IPS DF 6.9 (cell line): ENCODE measurements around the gene PTBP3.
"Not testable (repeated sequence)": the region's sequence is repeated elsewhere in the genome, so short reads cannot be mapped to it uniquely, and the experiment has no call there.

Experiments used
- DNase-seq: peaks from one replicate; pipeline ENCODE4 v3.0.0-alpha.2; 2013; ENCODE audit warnings: low read depth, low spot score
- H3K27ac ChIP-seq: one replicate; pipeline ENCODE4 v1.5.1; 2013; ENCODE audit warnings: low read length, control low read depth
- H3K27me3 ChIP-seq: 2 replicates; pipeline ENCODE4 v1.6.1; 2013; ENCODE audit warnings: mild to moderate bottlenecking, low read length; ENCODE audit not compliant: control insufficient read depth, insufficient read depth
- H3K36me3 ChIP-seq: 2 replicates; pipeline ENCODE4 v1.6.1; 2013; ENCODE audit warnings: low read length; ENCODE audit not compliant: control insufficient read depth, insufficient read depth
- H3K4me1 ChIP-seq: 2 replicates; pipeline ENCODE4 v1.6.1; 2013; ENCODE audit warnings: low read length; ENCODE audit not compliant: control insufficient read depth, insufficient read depth
- H3K4me3 ChIP-seq: 2 replicates; pipeline ENCODE4 v1.5.1; 2013; ENCODE audit warnings: mild to moderate bottlenecking, low read length
- H3K9me3 ChIP-seq: 2 replicates; pipeline ENCODE4 v1.6.1; 2013; ENCODE audit warnings: low read length, inconsistent platforms; ENCODE audit not compliant: control insufficient read depth, insufficient read depth
- WGBS: extraction: QIAGEN DNeasy Blood & Tissue Kit; methylation state at CpG from one replicate; pipeline ENCODE4 v1.1.7; 2013; ENCODE audit warnings: mixed read lengths, missing lambda C conversion rate; ENCODE audit not compliant: insufficient read length, insufficient coverage; 5-methylcytosine and 5-hydroxymethylcytosine counted together

PTBP3 gene

GRCh38 chr9:112273876-112274275 lies 59.5 kb downstream of the PTBP3 start:
- no CpG with 5 or more reads among the region's 3 CpGs for WGBS
- no peak overlapping the region for H3K4me3 ChIP-seq
- H3K36me3 ChIP-seq, result no peaks in the 10 kb centered on the region
- no peak overlapping the region for H3K27ac ChIP-seq
- no peak for DNase-seq
- peaks cover 2% of the 10 kb centered on the region; the same call in 1 of the 2 replicates for H3K4me1 ChIP-seq
- H3K27me3 ChIP-seq, result no peaks in the 10 kb centered on the region
- H3K9me3 ChIP-seq, result no peaks in the 10 kb centered on the region

GRCh38 chr9:112271466-112272098 lies 61.8 kb downstream of the PTBP3 start:
- H3K27me3 ChIP-seq, result no peaks in the 10 kb centered on the region
- WGBS, result no CpG with 5 or more reads among the region's 2 CpGs
- no peaks in the 10 kb centered on the region for H3K9me3 ChIP-seq
- no peak overlapping the region for H3K4me3 ChIP-seq
- no peaks in the 10 kb centered on the region for H3K4me1 ChIP-seq
- no peaks in the 10 kb centered on the region for H3K36me3 ChIP-seq
- no peak for DNase-seq
- no peak overlapping the region for H3K27ac ChIP-seq

GRCh38 chr9:112268413-112268812 lies 65.0 kb downstream of the PTBP3 start:
- H3K4me1 ChIP-seq, result no peaks in the 10 kb centered on the region
- no peaks in the 10 kb centered on the region for H3K27me3 ChIP-seq
- no peaks in the 10 kb centered on the region for H3K36me3 ChIP-seq
- no peak overlapping the region for H3K4me3 ChIP-seq
- no peak overlapping the region for H3K27ac ChIP-seq
- no peaks in the 10 kb centered on the region for H3K9me3 ChIP-seq
- DNase-seq, result no peak
- no CpG with 5 or more reads among the region's 5 CpGs for WGBS

DNA sequence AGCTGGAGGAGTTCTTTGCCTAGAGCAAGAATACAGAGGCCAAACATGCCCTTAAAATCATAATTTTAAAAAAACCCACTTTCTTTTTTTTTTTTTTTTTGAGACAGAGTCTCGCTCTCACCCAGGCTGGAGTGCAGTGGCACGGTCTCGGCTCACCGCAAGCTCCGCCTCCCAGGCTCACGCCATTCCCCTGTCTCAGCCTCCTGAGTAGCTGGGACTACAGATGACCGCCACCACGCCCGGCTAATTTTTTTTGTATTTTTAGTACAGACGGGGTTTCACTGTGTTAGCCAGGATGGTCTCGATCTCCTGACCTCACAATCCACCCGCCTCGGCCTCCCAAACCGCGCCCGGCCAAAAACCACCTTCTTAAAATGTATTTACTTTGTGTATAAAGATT lies 66.3 kb downstream of the PTBP3 start:
- not testable (repeated sequence) for H3K36me3 ChIP-seq, H3K27ac ChIP-seq, H3K9me3 ChIP-seq, H3K27me3 ChIP-seq, H3K4me1 ChIP-seq, H3K4me3 ChIP-seq, DNase-seq
- no CpG with 5 or more reads among the region's 16 CpGs for WGBS

DNA sequence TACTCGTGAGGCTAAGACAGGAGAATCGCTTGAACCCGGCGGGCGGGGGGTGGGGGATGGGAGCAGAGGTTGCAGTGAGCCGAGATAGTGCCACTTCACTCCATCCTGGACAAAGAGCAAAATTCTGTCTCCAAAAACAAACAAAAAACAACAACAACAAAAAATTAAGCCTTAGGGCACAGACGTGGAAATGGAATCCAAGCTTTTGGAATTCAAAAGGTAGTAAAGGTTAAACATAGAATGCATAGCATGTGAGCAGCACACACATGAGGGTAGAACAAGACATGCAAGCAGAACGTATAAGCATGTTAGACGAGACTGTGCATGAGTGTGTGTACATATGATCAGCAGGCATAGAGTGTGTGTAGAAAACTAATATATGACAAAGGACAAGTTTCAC lies 68.0 kb downstream of the PTBP3 start:
- WGBS, result no CpG with 5 or more reads among the region's 9 CpGs
- no peaks in the 10 kb centered on the region for H3K36me3 ChIP-seq
- DNase-seq, result no peak
- H3K4me3 ChIP-seq, result no peak overlapping the region
- H3K9me3 ChIP-seq, result no peaks in the 10 kb centered on the region
- no peaks in the 10 kb centered on the region for H3K4me1 ChIP-seq
- no peaks in the 10 kb centered on the region for H3K27me3 ChIP-seq
- no peak overlapping the region for H3K27ac ChIP-seq

DNA sequence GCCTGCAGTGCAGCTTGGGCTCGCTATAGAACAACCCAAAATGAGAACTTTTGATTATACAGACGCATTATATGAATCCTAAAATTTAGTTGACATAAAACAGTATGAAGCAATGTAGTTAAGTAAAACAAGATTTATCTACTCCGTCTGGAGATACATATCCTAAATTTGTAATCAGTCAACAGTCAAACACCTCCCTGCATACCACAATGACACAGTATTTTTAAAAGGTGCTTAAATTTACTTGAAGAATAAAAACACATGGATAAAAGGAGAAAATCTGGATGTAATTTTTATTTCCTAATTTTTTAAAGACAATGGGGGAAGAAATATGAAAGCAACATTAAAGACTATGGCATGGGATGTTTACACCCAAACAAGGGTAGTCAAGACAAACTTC lies 70.8 kb downstream of the PTBP3 start:
- Histone ChIP-seq H3K27me3 (no peaks in the 10 kb centered on the region), H3K4me1 (no peaks in the 10 kb centered on the region), H3K27ac (no peak overlapping the region), H3K9me3 (no peaks in the 10 kb centered on the region), H3K4me3 (no peak overlapping the region), H3K36me3 (no peaks in the 10 kb centered on the region)
- no CpG with 5 or more reads among the region's 3 CpGs for WGBS
- DNase-seq, result no peak

GRCh38 chr9:112261133-112261532 lies 72.3 kb downstream of the PTBP3 start:
- Histone ChIP-seq H3K4me1 (no peaks in the 10 kb centered on the region), H3K27me3 (no peaks in the 10 kb centered on the region), H3K27ac (no peak overlapping the region), H3K4me3 (no peak overlapping the region), H3K9me3 (no peaks in the 10 kb centered on the region), H3K36me3 (no peaks in the 10 kb centered on the region)
- no peak for DNase-seq
- no CpG with 5 or more reads among the region's 5 CpGs for WGBS

- no peak overlapping the region for H3K27ac ChIP-seq
- WGBS, result no CpG with 5 or more reads among the region's 2 CpGs
Measured at GRCh38 chr9:112258106-112258505, 75.3 kb downstream of the PTBP3 start.

DNA sequence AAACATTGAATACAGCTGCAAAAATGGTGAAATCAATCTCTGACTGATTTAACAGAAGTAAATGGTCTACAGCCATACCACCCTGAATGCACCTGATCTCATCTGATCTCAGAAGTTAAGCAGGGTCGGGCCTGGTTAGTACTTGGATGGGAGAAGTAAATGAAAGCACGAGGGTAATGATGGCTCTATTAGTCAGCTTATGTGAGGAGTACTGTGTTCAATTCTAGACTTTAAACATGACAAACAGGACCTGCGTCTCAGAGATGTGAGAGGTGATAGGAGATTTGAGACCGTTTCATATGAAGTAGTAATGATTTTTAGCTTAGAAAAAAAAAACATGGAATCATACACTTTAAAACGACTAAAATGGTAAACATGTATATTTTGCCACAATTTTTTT lies 81.2 kb downstream of the PTBP3 start:
- no CpG with 5 or more reads among the region's 5 CpGs for WGBS
- no peak overlapping the region for H3K4me3 ChIP-seq
- no peak for DNase-seq
- no peaks in the 10 kb centered on the region for H3K9me3 ChIP-seq
- no peaks in the 10 kb centered on the region; the same call in 1 of the 2 replicates for H3K36me3 ChIP-seq
- no peak overlapping the region for H3K27ac ChIP-seq
- no peaks in the 10 kb centered on the region for H3K4me1 ChIP-seq
- no peaks in the 10 kb centered on the region for H3K27me3 ChIP-seq

More at GRCh38 chr9:112258106-112258505, 75.3 kb downstream of the PTBP3 start:
- H3K36me3 ChIP-seq, result no peaks in the 10 kb centered on the region
- H3K27me3 ChIP-seq, result no peaks in the 10 kb centered on the region
- H3K9me3 ChIP-seq, result no peaks in the 10 kb centered on the region
- no peak for DNase-seq
- H3K4me1 ChIP-seq, result no peaks in the 10 kb centered on the region
- H3K4me3 ChIP-seq, result no peak overlapping the region

GRCh38 chr9:112249277-112249676 lies 84.1 kb downstream of the PTBP3 start:
- H3K27me3 ChIP-seq, result no peaks in the 10 kb centered on the region
- H3K4me1 ChIP-seq, result no peaks in the 10 kb centered on the region
- no peak overlapping the region for H3K27ac ChIP-seq
- H3K9me3 ChIP-seq, result no peaks in the 10 kb centered on the region
- no peak for DNase-seq
- no CpG with 5 or more reads among the region's 1 CpG for WGBS
- no peaks in the 10 kb centered on the region; the same call in 1 of the 2 replicates for H3K36me3 ChIP-seq
- no peak overlapping the region for H3K4me3 ChIP-seq

GRCh38 chr9:112248722-112249121 lies 84.7 kb downstream of the PTBP3 start:
- H3K9me3 ChIP-seq, result no peaks in the 10 kb centered on the region
- DNase-seq, result no peak
- H3K27me3 ChIP-seq, result no peaks in the 10 kb centered on the region
- no peaks in the 10 kb centered on the region for H3K4me1 ChIP-seq
- H3K4me3 ChIP-seq, result no peak overlapping the region
- no peaks in the 10 kb centered on the region; the same call in 1 of the 2 replicates for H3K36me3 ChIP-seq
- no CpG with 5 or more reads among the region's 1 CpG for WGBS
- no peak overlapping the region for H3K27ac ChIP-seq
